ENCODE measurements around the gene SYT8.

GRCh38 chr11:1864231-1864630 lies 29.4 kb downstream of the SYT8 start:
- TF ChIP-seq CTCF (IDR thresholded peaks at IDR 0.05) = no peak
- no peak for TF ChIP-seq POLR2A (IDR thresholded peaks at IDR 0.05)

Measured in right lobe of liver (tissue), 4 donors.